ENCODE data around the gene AHCY.

DNA sequence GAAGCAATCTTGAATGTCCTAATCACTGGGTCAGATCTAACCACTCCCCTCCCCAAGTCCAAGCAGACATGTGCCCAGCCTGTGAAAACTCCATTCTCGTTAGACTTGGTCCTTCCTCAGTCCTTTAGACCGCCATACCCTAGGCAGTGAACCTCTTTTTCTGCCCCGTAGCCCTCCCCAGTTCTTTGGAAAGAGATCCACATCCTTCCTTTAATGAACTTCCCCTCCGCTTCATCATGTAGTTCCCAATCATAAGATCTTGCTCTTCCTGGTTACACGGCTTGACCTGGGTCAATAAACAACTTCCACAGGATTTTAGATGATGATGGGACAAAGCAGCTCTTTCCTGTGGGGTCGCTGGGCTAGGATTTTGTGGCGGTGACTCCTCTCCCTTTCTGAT is 9.6 kb downstream of the AHCY start:
- TF ChIP-seq POLR2AphosphoS5 (IDR thresholded peaks at IDR 0.05; ENCODE audit: low read depth, low read length) (no peak), TAF1 (IDR thresholded peaks at IDR 0.05; ENCODE audit: borderline replicate concordance, insufficient read depth, low read length) (no peak), REST (IDR thresholded peaks at IDR 0.05; ENCODE audit: insufficient read depth in 1 of 2, low read depth in 2 of 2, low read length in 2 of 2) (no peak), SIN3A (IDR thresholded peaks at IDR 0.05; ENCODE audit: borderline replicate concordance, insufficient read depth, low read length) (no peak), FOXP2 (optimal IDR thresholded peaks at IDR 0.05; ENCODE audit: borderline replicate concordance, extremely low read depth, extremely low read length, insufficient read depth) (no peak)
